H9 (cell line): Measurements from ENCODE around the gene KRTAP10-8. TPM values are rescaled to one million over a fixed set of nuclear protein-coding genes. Genes with fewer than 3 reads are reported as not detected.

Source experiments
- DNase-seq: peaks from one replicate; pipeline ENCODE4 v3.0.0-alpha.2; 2017
- H2AFZ ChIP-seq: one replicate; pipeline ENCODE4 v1.6.1; 2013; ENCODE audit warnings: mild to moderate bottlenecking, low read length, control low read depth, moderate library complexity
- H2AK5ac ChIP-seq: 2 replicates; pipeline ENCODE4 v1.6.1; 2013; ENCODE audit warnings: low read length, control low read depth, mixed read lengths; ENCODE audit not compliant: insufficient read length
- H2BK120ac ChIP-seq: one replicate; pipeline ENCODE4 v1.6.1; 2013; ENCODE audit warnings: low read depth, mild to moderate bottlenecking, low read length, control low read depth, inconsistent platforms; ENCODE audit not compliant: poor library complexity, severe bottlenecking
- H2BK12ac ChIP-seq: 2 replicates; pipeline ENCODE4 v1.6.1; 2013; ENCODE audit warnings: low read length, control low read depth, mixed read lengths, low read depth; ENCODE audit not compliant: insufficient read length
- H2BK15ac ChIP-seq: 2 replicates; pipeline ENCODE4 v1.6.1; 2013; ENCODE audit warnings: low read depth, low read length, control low read depth
- H2BK20ac ChIP-seq: one replicate; pipeline ENCODE4 v1.6.1; 2013; ENCODE audit warnings: low read depth, mild to moderate bottlenecking, low read length, control low read depth, inconsistent platforms; ENCODE audit not compliant: poor library complexity, severe bottlenecking
- H2BK5ac ChIP-seq: 2 replicates; pipeline ENCODE4 v1.6.1; 2013; ENCODE audit warnings: low read length, control low read depth, mixed read lengths; ENCODE audit not compliant: insufficient read length
- H3K14ac ChIP-seq: 2 replicates; pipeline ENCODE4 v1.6.1; 2013; ENCODE audit warnings: low read length, control low read depth; ENCODE audit not compliant: insufficient read depth
- H3K18ac ChIP-seq: 2 replicates; pipeline ENCODE4 v1.6.1; 2013; ENCODE audit warnings: low read depth, mild to moderate bottlenecking, mixed read lengths, low read length, control low read depth; ENCODE audit not compliant: insufficient read length
- H3K23ac ChIP-seq: 2 replicates; pipeline ENCODE4 v1.6.1; 2013; ENCODE audit warnings: low read length, control low read depth, mixed read lengths, low read depth; ENCODE audit not compliant: insufficient read length
- H3K23me2 ChIP-seq: 2 replicates; pipeline ENCODE4 v1.6.1; 2013; ENCODE audit warnings: low read depth, mild to moderate bottlenecking, mixed read lengths, low read length, control low read depth; ENCODE audit not compliant: insufficient read length, poor library complexity, severe bottlenecking
- H3K27ac ChIP-seq: 2 replicates; pipeline ENCODE4 v1.5.1; 2013; ENCODE audit warnings: low read length, control low read depth, mixed read lengths, low read depth; ENCODE audit not compliant: insufficient read length
- H3K27me3 ChIP-seq: 2 replicates; pipeline ENCODE4 v1.6.1; 2013; ENCODE audit warnings: low read length, control low read depth, inconsistent platforms; ENCODE audit not compliant: insufficient read depth
- H3K4ac ChIP-seq: 2 replicates; pipeline ENCODE4 v1.6.1; 2013; ENCODE audit warnings: low read depth, mild to moderate bottlenecking, control low read depth, inconsistent platforms, low read length, moderate library complexity
- H3K4me1 ChIP-seq: 2 replicates; pipeline ENCODE4 v1.6.1; 2013; ENCODE audit warnings: low read length, control low read depth, inconsistent platforms; ENCODE audit not compliant: insufficient read depth
- H3K4me2 ChIP-seq: 2 replicates; pipeline ENCODE4 v1.6.1; 2013; ENCODE audit warnings: low read length, control low read depth, mixed read lengths; ENCODE audit not compliant: insufficient read length, insufficient read depth
- H3K56ac ChIP-seq: 2 replicates; pipeline ENCODE4 v1.6.1; 2013; ENCODE audit warnings: low read depth, mild to moderate bottlenecking, mixed read lengths, low read length, control low read depth; ENCODE audit not compliant: insufficient read length
- H3K79me1 ChIP-seq: 2 replicates; pipeline ENCODE4 v1.6.1; 2013; ENCODE audit warnings: low read depth, mild to moderate bottlenecking, moderate library complexity, low read length, control low read depth, inconsistent platforms; ENCODE audit not compliant: insufficient read depth, poor library complexity, severe bottlenecking
- H3K79me2 ChIP-seq: 2 replicates; pipeline ENCODE4 v1.6.1; 2013; ENCODE audit warnings: low read length, control low read depth, inconsistent platforms; ENCODE audit not compliant: insufficient read depth
- H3K9ac ChIP-seq: 2 replicates; pipeline ENCODE4 v1.6.1; 2013; ENCODE audit warnings: low read length, control low read depth, mixed read lengths; ENCODE audit not compliant: insufficient read length; ENCODE audit errors: extremely low read depth
- H3K9me3 ChIP-seq: one replicate; pipeline ENCODE4 v1.6.1; 2013; ENCODE audit warnings: low read depth, low read length, inconsistent platforms; ENCODE audit not compliant: control insufficient read depth
- H3T11ph ChIP-seq: one replicate; pipeline ENCODE4 v1.6.1; 2013; ENCODE audit warnings: mild to moderate bottlenecking, low read length, control low read depth, inconsistent platforms
- H4K20me1 ChIP-seq: one replicate; pipeline ENCODE4 v1.6.1; 2013; ENCODE audit not compliant: control insufficient read depth, insufficient read length, insufficient read depth
- H4K5ac ChIP-seq: 2 replicates; pipeline ENCODE4 v1.6.1; 2013; ENCODE audit warnings: low read depth, mild to moderate bottlenecking, mixed read lengths, low read length, control low read depth; ENCODE audit not compliant: insufficient read length
- H4K8ac ChIP-seq: replicated peaks from 2 replicates; pipeline ENCODE4 v1.6.1; 2013; ENCODE audit warnings: low read length, control low read depth, mixed read lengths, low read depth; ENCODE audit not compliant: insufficient read length
- H4K91ac ChIP-seq: 2 replicates; pipeline ENCODE4 v1.6.1; 2013; ENCODE audit warnings: low read depth, mild to moderate bottlenecking, moderate library complexity, mixed read lengths, low read length, control low read depth; ENCODE audit not compliant: insufficient read length
- H3K27ac Mint-ChIP-seq, 3 experiments: 2 replicates in 2 of 3; 3 replicates in 1 of 3; pipeline ENCODE4 v1.8.0; 2020 to 2021; ENCODE audit warnings: mixed read lengths in 3 of 3, mild to moderate bottlenecking in 1 of 3, moderate library complexity in 1 of 3
- H3K27me3 Mint-ChIP-seq: 2 replicates; pipeline ENCODE4 v1.8.0; 2021; ENCODE audit warnings: low read depth, mild to moderate bottlenecking, moderate library complexity, mixed read lengths
- H3K36me3 Mint-ChIP-seq, 3 experiments: 2 replicates in 2 of 3; 3 replicates in 1 of 3; pipeline ENCODE4 v1.8.0; 2020 to 2021; ENCODE audit warnings: low read depth in 3 of 3, mixed read lengths in 3 of 3; ENCODE audit not compliant: insufficient read depth in 1 of 3
- H3K4me1 Mint-ChIP-seq, 2 experiments: 2 replicates each; pipeline ENCODE4 v1.8.0; 2020; ENCODE audit warnings: mixed read lengths in 2 of 2
- H3K4me3 Mint-ChIP-seq, 2 experiments: 2 replicates in 1 of 2; 3 replicates in 1 of 2; pipeline ENCODE4 v1.8.0; 2020 to 2021; ENCODE audit warnings: mild to moderate bottlenecking in 2 of 2, mixed read lengths in 2 of 2, moderate library complexity in 1 of 2
- H3K9me3 Mint-ChIP-seq, 2 experiments: 2 replicates in 1 of 2; 3 replicates in 1 of 2; pipeline ENCODE4 v1.8.0; 2020; ENCODE audit warnings: mild to moderate bottlenecking in 2 of 2, mixed read lengths in 2 of 2, moderate library complexity in 1 of 2
- WGBS: extraction: QIAGEN DNeasy Blood & Tissue Kit; methylation state at CpG from one replicate; pipeline ENCODE4 v1.1.7; 2013; ENCODE audit warnings: missing lambda C conversion rate, low lambda C conversion rate, mixed read lengths; ENCODE audit not compliant: insufficient read length; ENCODE audit errors: extremely low coverage; 5-methylcytosine and 5-hydroxymethylcytosine counted together
- total RNA-seq: library from RNA; stranded (reverse); gene quantifications from 2 replicates; pipeline ENCODE4 v1.2.1, GENCODE V29; 2021
- TF ChIP-seq, protein P1 (sequence below): fragments of 200-600 bp; sonication (generic); conservative IDR thresholded peaks from 3 replicates; pipeline ENCODE4 v1.8.0; 2021; ENCODE audit warnings: antibody characterized with exemption, mild to moderate bottlenecking

The KRTAP10-8 gene
- total RNA-seq, 1 experiment from 2014 or later: not detected

DNA sequence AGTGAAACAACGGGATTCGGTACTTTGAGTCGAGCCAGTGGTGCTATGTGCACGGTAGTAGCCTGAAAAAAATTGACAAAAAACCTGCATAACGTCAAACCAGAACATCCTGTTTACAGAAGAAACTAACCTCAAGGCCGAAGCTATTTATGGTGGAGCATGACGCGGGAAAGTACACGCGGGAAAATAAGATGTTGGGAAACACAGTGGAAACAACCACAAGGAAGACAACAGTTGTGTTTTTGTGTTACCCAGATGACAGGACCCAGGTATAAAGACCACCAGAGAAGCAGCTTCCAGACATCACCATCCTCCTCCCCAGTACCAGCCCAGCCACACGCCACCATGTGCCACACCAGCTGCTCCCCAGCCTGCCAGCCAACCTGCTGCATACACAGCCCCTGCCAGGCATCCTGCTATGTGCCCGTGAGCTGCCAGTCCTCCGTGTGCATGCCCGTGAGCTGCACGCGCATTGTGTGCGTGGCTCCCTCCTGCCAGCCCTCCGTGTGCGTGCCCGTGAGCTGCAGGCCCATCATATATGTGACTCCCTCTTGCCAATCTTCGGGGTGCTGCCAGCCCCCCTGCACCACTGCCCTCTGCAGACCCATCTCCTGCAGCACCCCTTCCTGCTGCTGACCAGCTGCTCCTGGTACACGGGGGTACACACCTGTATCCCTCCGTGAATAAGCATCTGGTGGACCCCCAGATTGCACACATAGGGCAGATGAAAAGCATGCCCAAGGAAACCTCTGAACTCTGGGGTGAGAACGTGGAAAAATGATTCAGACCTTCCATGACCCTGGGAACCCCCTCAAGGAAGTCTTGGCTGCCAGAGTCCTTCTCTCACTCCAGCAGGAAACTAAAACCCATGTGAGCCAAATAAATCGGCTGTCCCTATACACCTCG is 46.0 kb downstream of the KRTAP10-8 start, which contains the start of gene KRTAP12-3:
TSS of gene KRTAP12-3 (plus strand) at position 298 of the 906 bp plus-strand sequence. CDS start at position 346, 48 bp downstream.
- DNase-seq: peak; percentile 16
- H2BK12ac ChIP-seq: no peak within 1 kb of the TSS
- H3K14ac ChIP-seq: no peak within 1 kb of the TSS
- no peak within 1 kb of the TSS for H3K27ac ChIP-seq
- no peak within 1 kb of the TSS for H3K4ac ChIP-seq
- H3K27me3 ChIP-seq: no peaks in the 10 kb centered on the region
- no peak within 1 kb of the TSS for H2AFZ ChIP-seq
- H3K4me2 ChIP-seq: no peak within 1 kb of the TSS
- H3K79me2 ChIP-seq: no peaks in the 10 kb centered on the region
- no peak within 1 kb of the TSS for H2BK20ac ChIP-seq
- no peak within 1 kb of the TSS for H2AK5ac ChIP-seq
- H3K9ac ChIP-seq: no peak within 1 kb of the TSS
- H3K79me1 ChIP-seq: no peaks in the 10 kb centered on the region
- no CpG with 5 or more reads among the region's 26 CpGs for WGBS
- Mint-ChIP-seq H3K36me3 (peaks cover 2 to 15% (median 8%) of the 10 kb centered on the region in 3 experiments; a peak in 6 of 7 replicates), H3K27me3 (peaks cover 17% of the 10 kb centered on the region), H3K9me3 (peaks cover 12 to 15% of the 10 kb centered on the region in 2 experiments; a peak in 4 of 5 replicates), H3K4me1 (peaks cover 32 to 41% of the 10 kb centered on the region in 2 experiments), H3K27ac (peak within 1 kb of the TSS in 1 of 3 experiments; percentile 28; a peak in 1 of 7 replicates), H3K4me3 (no peak within 1 kb of the TSS; a peak in 1 of 5 replicates)
- no peaks in the 10 kb centered on the region for H3K23me2 ChIP-seq
- no peak within 1 kb of the TSS for H4K8ac ChIP-seq
- H4K20me1 ChIP-seq: no peaks in the 10 kb centered on the region
- H2BK5ac ChIP-seq: no peak within 1 kb of the TSS
- no peak within 1 kb of the TSS for H2BK120ac ChIP-seq
- H4K5ac ChIP-seq: no peak within 1 kb of the TSS
- H3T11ph ChIP-seq: no peak within 1 kb of the TSS
- no peaks in the 10 kb centered on the region for H3K4me1 ChIP-seq
- H4K91ac ChIP-seq: no peak within 1 kb of the TSS
- no peak within 1 kb of the TSS for H3K18ac ChIP-seq
- H3K56ac ChIP-seq: no peak within 1 kb of the TSS
- no peak within 1 kb of the TSS for H3K23ac ChIP-seq
- no peak within 1 kb of the TSS for H2BK15ac ChIP-seq
- TF ChIP-seq, protein P1, sequence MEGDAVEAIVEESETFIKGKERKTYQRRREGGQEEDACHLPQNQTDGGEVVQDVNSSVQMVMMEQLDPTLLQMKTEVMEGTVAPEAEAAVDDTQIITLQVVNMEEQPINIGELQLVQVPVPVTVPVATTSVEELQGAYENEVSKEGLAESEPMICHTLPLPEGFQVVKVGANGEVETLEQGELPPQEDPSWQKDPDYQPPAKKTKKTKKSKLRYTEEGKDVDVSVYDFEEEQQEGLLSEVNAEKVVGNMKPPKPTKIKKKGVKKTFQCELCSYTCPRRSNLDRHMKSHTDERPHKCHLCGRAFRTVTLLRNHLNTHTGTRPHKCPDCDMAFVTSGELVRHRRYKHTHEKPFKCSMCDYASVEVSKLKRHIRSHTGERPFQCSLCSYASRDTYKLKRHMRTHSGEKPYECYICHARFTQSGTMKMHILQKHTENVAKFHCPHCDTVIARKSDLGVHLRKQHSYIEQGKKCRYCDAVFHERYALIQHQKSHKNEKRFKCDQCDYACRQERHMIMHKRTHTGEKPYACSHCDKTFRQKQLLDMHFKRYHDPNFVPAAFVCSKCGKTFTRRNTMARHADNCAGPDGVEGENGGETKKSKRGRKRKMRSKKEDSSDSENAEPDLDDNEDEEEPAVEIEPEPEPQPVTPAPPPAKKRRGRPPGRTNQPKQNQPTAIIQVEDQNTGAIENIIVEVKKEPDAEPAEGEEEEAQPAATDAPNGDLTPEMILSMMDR: no peak
- H3K9me3 ChIP-seq: no peaks in the 10 kb centered on the region
